HG02852 (cell line): ENCODE data around the gene LRRC4B.

Experiments
- ATAC-seq: cut with Tn5 transposase; IDR thresholded peaks from one replicate; pipeline ENCODE4 v1.9.1; 2021; ENCODE audit warnings: mild to moderate bottlenecking, moderate library complexity; ENCODE audit not compliant: unreplicated experiment

Gene LRRC4B

DNA sequence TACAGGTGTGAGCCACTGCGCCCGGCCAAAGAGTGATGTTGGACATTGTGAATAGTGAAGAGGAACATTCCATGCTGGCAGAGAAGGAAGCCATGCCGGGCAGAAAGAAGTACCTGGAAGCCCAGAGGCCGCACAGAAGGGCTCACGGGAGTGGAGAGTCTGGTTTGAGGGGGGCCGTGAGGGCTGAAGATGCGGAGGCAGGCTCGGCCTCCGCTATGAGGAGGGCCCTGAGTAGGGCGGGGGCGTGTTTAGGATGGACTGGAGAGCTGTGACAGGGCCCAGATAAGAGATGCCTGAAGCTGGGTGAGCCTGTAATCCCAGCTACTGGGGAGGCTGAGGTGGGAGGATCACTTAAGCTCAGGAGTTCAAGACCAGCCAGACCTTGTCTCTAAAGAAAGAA, 58.9 kb downstream of the LRRC4B start:
- no peak for ATAC-seq

DNA sequence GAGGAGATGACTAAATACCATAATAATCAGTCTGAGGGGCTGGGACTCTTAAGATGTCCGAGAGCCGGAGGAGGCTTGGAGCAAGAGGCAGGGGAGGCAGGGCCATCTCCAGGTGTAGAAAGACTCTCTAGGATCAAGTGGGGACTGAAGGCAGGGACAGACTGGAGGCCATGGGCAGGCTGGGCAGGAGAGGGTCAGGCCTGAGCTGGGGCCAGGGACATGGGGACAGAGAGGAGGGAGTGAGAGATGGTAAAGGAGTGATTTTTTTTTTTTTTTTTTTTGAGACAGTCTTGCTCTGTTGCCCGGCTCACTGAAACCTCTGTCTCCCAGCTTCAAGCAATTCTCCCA, 59.4 kb downstream of the LRRC4B start:
- no peak for ATAC-seq

DNA sequence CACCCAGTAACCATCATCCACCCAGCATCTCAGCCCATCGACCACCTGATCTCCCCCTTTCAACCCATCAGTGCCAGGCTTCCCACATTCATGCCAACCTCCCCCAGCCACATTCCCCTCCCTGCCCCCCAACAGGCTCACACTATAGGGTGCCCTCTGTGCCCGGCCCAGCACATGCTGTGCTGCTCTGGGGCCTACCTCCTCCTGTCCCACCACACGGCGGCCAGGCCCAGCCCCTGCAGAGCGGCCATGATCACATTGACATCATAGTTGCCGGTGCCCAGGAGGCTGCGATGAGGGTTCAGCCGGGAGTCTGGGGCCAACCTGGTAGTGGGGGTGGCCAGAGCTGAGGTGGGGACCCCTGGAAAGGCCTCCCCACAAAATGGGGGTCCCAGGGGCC, 60.9 kb downstream of the LRRC4B start:
- ATAC-seq = no peak

- no peak for ATAC-seq
Observed at GRCh38 chr19:50506700-50507099, 61.5 kb downstream of the LRRC4B start.

DNA sequence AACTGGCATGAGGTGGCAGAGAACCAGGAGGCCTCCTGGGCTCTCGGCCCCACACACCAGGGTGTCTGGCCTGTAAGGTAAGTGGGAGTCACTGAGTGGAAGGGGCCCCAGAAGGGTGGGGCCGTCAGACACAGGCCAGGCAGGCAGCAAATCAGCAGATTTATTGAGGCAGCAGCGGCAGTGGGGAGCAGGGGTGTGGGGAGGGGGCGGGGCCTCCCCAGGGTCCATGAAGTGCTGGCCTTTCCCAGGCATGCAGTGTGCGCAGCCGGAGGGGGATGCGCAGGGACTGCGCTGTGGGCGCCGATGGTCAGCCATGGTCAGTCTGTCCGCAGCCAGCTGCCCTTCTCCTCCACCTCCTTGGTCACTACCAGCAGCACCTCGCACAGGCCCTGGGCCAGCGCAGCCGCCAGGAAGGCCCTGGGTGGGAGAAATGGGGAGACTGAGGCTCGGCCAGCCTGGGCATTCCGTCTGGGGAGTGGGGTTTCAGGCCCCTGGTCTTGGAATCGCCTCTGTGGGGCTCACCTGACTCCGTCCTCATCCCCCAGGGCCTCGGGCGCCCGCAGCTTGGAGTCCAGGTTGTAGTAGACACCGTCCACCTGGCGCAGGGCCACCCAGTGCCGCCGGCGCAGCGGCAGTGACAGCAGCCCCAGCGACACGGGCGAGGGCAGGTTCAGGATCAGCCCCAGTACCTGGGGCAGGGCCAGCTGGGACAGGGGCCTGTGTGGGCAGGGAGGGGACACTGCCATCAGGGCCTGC, 62.2 kb downstream of the LRRC4B start:
- no peak for ATAC-seq

DNA sequence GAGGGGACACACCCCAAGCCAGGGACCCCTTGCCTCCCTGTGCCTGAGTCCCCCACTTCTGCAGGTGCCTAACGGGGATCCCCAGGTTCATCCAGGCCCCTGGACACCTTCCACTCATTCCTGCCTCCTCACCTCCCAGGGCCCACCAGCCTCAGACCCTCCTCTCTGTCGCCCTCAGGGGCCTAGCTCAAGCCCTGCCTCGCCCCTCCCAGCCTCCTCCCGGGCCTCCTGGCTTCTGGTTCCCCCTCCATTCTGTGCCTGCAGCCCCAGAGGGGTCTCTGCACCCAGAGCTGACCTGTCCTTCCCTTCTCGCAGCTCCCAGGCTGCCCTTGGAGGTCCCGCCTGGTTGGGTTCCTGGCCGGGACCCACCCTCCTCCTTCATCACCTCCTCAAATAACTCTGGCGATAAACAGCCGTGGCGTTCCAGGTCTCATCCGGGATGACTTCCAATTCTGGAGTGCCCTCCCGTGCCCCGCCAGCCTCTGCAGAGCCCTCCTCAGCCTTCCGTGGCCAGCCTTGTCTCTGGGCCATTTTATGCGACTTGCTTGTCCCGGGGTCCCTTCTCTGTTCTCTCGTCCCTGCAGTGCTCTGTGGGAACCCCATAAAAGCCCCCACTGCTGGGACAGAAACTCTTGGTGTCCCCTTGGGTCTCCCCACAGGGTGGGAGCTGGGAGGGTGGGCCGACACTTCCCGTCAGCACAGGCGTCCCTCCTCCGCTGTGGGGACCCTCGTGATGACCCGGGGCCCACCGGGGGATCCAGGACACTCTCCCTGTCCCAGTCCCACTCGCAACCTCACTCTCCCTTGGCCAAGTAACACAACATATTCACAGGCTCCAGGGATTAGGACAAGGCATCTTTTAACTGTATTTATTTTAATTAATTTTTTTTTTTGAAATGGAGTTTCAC, 66.4 kb downstream of the LRRC4B start:
- ATAC-seq = no peak

DNA sequence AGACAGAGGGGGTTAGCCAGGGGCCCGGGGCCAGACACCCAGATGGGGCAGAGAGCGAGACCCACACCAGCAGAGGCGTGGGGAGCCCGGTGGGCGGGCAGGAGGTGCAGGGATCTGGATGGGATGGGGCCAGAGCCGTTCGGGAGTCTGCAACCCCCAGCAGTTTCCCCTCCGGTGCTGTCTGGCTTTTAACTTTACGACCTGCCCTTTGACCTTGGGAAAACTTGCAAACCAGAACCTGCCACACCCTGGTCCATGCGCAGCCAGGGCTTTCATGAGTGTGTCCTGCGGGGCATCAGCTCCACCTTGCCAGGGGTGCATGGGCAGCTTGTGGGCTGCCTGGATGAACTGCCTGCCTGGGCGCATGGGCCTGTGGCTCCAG, 67.1 kb downstream of the LRRC4B start:
- ATAC-seq = no peak

GRCh38 chr19:50500753-50501151, 67.5 kb downstream of the LRRC4B start:
- no peak for ATAC-seq

DNA sequence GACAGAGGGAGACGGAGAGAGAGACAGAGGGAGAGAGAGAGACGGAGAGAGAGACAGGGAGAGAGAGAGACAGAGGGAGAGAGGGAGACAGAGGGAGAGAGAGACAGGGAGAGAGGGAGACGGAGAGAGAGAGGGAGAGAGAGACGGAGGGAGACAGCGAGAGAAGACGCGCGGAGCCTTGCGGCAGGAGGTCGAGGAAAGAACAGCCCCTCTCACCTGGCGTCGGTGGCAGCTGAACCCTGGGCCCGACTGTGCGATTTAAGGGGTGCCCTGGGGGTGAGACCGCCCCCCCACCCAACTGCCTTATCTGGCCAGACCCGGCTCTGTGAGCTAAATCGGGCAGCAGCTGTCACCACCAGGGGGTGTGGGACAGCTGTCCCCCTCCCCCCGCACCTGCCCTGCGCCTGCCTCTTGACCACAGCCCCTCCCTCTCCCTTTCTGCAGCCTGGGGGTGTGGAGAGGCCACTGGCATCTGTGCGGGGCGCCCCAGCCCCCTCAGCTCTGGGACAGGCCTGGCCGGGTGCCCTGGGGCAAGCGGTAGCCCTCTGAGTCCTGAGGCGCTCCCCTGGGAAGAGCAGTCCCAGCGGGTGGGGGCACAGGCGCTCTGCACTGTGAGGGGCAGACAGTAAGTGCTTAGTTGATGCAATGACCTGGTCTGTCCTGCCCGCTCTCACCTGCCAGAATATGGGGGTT, 68.0 kb downstream of the LRRC4B start:
- no peak for ATAC-seq

DNA sequence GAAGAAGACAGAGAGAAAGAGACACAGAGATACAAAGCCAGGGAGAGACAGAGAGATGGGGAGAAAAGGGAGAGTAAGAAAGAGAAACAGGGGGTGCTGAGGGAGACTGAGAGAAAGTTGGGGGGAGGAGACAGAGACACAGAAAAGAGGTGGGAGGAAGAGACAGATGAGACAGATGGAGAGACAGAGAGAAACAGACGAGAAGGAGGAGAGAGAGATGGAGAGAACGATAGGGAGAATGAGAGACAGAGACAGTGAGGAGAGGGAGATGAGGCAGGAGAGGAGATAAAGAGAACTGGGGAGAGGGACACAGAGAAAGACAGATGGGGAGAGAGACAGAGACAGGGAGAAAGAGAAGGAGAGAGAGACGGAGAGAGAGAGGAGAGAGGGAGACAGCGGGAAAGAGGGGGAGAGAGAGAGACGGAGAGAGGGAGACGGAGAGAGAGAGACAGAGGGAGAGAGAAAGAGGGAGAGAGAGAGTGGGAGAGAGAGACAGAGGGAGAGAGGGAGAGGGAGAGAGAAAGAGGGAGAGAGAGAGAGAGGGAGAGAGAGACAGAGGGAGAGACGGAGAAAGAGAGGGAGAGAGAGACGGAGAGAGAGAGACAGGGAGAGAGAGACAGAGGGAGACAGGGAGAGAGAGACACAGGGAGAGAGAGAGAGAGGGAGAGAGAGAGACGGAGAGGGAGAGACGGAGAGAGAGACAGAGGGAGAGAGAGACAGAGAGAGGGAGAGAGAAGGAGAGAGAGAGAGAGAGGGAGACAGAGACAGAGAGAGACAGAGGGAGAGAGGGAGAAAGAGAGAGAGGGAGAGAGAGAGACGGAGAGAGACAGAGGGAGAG, 69.8 kb downstream of the LRRC4B start:
- no peak for ATAC-seq

DNA sequence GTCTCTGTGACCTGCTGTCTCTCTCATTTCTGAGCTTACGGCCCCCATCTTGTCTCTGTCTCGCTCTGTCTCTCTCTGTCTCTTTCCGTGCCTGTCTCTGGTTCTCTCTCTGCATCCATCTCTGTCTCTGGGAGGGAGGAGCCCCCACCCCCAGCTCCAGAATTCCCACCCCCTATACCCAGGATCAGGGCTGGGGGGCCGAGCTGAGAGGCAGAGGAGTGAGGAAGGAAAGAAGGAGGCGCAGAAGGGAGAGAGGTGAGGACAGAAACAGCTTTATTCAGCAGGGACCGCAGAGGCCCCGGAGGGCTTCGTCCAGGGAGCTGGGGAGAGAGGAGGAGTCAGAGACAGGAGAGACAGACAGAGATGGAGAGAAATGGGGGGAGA, 71.2 kb downstream of the LRRC4B start:
- ATAC-seq = no peak

DNA sequence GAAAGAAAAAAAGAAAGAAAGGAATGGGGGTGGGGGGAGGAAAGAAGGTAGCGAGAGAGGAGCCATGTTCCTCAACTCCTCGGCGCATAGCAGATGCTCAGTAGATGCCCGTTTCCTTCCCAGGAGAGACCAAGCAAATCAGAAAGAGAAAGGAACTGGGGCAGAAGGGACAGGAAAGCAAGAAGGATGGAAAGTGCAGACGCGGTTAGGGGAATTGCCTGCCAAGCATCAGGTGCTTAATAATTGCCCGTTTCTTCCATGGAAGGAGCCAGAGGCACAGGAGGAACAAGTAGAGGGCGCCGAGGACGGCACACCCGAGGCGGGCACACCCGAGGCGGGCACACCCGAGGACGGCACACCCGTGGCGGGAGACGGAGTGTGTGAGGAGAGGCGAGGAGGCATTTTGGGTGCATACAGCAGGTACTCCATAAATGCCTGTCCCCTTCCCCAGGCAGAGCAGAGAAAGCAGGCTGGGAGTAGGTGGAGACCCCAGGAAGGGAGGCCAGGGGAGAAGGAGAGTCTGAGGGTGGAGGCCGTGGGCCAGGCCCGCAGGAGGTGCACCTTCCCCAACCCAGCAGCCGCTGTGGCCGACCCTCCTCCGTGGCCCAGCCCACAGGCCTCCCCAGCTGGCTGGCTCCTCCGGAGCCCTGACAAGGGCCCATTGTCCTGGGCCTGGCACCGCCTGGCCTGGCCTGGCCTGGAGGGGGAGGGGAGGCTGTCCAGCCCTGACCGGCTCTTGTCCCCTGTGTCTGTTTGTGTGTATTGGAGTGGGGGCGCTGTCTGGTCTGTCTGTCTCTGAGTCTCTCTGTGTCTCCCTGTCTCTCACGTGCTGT, 71.8 kb downstream of the LRRC4B start:
- ATAC-seq = no peak

DNA sequence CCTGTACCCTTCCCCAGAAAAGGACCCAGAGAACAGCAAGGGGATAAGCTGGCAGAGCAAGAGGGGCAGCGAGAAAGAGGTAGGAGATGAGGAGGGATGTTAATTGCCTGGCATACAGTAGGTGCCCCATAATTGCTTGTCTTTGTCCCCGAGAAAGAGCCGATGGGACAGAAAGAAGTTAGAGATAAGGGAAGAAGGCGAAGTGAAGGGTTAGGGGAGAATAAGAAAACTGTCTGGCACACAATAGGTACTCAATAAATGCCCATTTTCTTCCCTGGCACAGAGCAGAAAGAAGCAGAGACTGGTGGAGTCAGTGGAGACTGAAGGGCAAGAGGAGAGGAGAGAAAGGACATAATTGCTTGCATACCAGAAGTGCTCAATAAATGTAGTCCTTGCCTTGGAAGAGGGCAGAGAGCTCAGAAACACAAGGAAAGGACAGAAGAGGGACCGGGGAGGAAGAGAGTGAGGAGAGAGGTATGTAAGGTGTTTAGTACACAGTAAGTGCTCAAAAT, 73.2 kb downstream of the LRRC4B start:
- ATAC-seq = no peak

DNA sequence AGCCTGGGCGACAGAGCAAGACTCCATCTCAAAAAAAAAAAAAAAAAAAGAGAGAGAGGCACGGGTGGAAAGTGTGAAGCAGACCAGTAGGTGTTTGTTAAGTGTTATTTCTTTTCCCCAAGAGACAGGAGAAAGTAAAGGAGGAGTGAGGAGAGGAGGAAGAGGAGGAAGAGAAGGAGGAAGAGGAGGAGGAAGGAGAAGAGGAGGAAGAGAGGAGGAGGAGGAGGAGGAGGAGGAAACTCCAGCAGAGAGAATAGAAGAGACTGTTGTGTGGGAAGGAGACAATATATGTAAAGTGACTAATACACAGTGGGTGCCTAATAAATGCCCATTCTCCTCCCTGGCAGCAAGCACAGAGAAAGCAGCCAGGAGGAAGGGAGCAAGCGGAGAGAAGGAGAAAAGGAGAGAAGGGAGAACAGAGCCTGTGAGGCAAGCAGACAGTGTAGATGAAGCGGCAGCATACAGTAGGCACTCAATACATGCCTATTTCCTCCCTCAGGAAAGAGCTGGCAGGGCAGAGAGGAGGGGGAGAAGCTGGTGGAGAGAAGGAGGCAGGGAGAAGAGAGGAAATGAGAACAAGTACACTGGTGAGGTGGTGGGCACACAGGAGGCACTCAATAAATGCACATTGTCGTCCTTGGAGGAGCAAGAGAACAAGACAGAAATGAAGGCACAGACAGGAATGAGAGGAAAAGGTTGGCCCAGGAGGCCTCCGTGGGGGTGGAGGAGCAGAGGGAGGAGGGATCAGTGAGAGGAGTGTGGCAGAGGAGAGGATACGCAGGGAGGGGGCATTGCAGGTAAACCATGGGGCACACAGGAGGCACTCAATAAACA, 73.8 kb downstream of the LRRC4B start:
- ATAC-seq = no peak

GRCh38 chr19:50493171-50493570, 75.1 kb downstream of the LRRC4B start:
- ATAC-seq = no peak

GRCh38 chr19:50492303-50493052, 75.8 kb downstream of the LRRC4B start:
- no peak for ATAC-seq

- ATAC-seq = no peak
Observed at GRCh38 chr19:50490991-50491472, 77.2 kb downstream of the LRRC4B start.

GRCh38 chr19:50490411-50490811, 77.8 kb downstream of the LRRC4B start:
- ATAC-seq = no peak
